WTC11 (cell line): ENCODE data around the gene RANBP3. TPM values are rescaled to one million over a fixed set of nuclear protein-coding genes. Genes with fewer than 3 reads are reported as not detected.

Experiments
- ATAC-seq: fragments of 200-7000 bp; cut with Tn5 transposase; 2 replicates; pipeline ENCODE4 v1.10.0; 2021; ENCODE audit warnings: mild to moderate bottlenecking, moderate library complexity
- CTCF ChIA-PET: fragments of 300-600 bp; sonication (Branson Sonifier 250); formaldehyde crosslinking; loops from one replicate; lab custom pipeline; 2021; ENCODE audit warnings: antibody characterized with exemption; lab: Charles Lee
- POLR2A ChIA-PET: fragments of 350-600 bp; sonication (Branson Sonifier 250); formaldehyde crosslinking; loops from one replicate; lab custom pipeline; 2021; ENCODE audit warnings: antibody characterized with exemption; lab: Charles Lee
- DNase-seq: peaks from one replicate; pipeline ENCODE4 v3.0.0; 2021; ENCODE audit warnings: low spot score
- H3K27ac Mint-ChIP-seq: 2 replicates; pipeline ENCODE4 v1.8.0; 2021; ENCODE audit warnings: mixed read lengths
- H3K27me3 Mint-ChIP-seq: 2 replicates; pipeline ENCODE4 v1.8.0; 2021; ENCODE audit warnings: low read depth, mild to moderate bottlenecking, moderate library complexity, mixed read lengths
- H3K36me3 Mint-ChIP-seq: 2 replicates; pipeline ENCODE4 v1.8.0; 2021; ENCODE audit warnings: mixed read lengths
- H3K4me1 Mint-ChIP-seq: 2 replicates; pipeline ENCODE4 v1.8.0; 2022; ENCODE audit warnings: mixed read lengths
- H3K4me3 Mint-ChIP-seq: 2 replicates; pipeline ENCODE4 v1.8.0; 2021; ENCODE audit warnings: mild to moderate bottlenecking, moderate library complexity, mixed read lengths
- H3K9me3 Mint-ChIP-seq: 2 replicates; pipeline ENCODE4 v1.8.0; 2021; ENCODE audit warnings: mixed read lengths
- ATF1 ChIP-seq: sonication (generic); formaldehyde crosslinking; IDR thresholded peaks from 2 replicates; pipeline ENCODE4 v1.8.1; 2023; ENCODE audit warnings: mild to moderate bottlenecking, moderate library complexity, missing genetic modification reagents
- CREB1 ChIP-seq: sonication (generic); formaldehyde crosslinking; IDR thresholded peaks from 2 replicates; pipeline ENCODE4 v1.8.0; 2023; ENCODE audit warnings: mild to moderate bottlenecking, missing genetic modification reagents
- ELF4 ChIP-seq: sonication (generic); formaldehyde crosslinking; IDR thresholded peaks from 2 replicates; pipeline ENCODE4 v1.8.1; 2022; ENCODE audit warnings: low read depth, mild to moderate bottlenecking, moderate library complexity, missing genetic modification reagents
- FOXK1 ChIP-seq: sonication (generic); formaldehyde crosslinking; IDR thresholded peaks from 2 replicates; pipeline ENCODE4 v1.8.0; 2022; ENCODE audit warnings: mild to moderate bottlenecking, moderate library complexity, missing genetic modification reagents
- FOXP1 ChIP-seq: sonication (generic); formaldehyde crosslinking; IDR thresholded peaks from 2 replicates; pipeline ENCODE4 v1.8.0; 2022; ENCODE audit warnings: missing genetic modification reagents, mild to moderate bottlenecking, moderate library complexity, borderline replicate concordance
- MXD4 ChIP-seq: fragments of 250-450 bp; sonication (Bioruptor Pico); IDR thresholded peaks from 2 replicates; pipeline ENCODE4 v1.8.0; 2021; ENCODE audit warnings: mild to moderate bottlenecking, moderate library complexity, borderline replicate concordance
- OVOL2 ChIP-seq: fragments of 250-450 bp; sonication (Bioruptor Pico); IDR thresholded peaks from 2 replicates; pipeline ENCODE4 v1.9.0; 2021; ENCODE audit warnings: mild to moderate bottlenecking, borderline replicate concordance
- PRRX2 ChIP-seq: fragments of 250-450 bp; sonication (Bioruptor Pico); IDR thresholded peaks from 2 replicates; pipeline ENCODE4 v1.8.0; 2021; ENCODE audit warnings: mild to moderate bottlenecking
- RELA ChIP-seq: sonication (generic); formaldehyde crosslinking; IDR thresholded peaks from 2 replicates; pipeline ENCODE4 v1.8.1; 2022; ENCODE audit warnings: missing genetic modification reagents, mild to moderate bottlenecking, borderline replicate concordance
- TEAD4 ChIP-seq: sonication (generic); formaldehyde crosslinking; IDR thresholded peaks from 2 replicates; pipeline ENCODE4 v1.8.0; 2022; ENCODE audit warnings: mild to moderate bottlenecking, missing genetic modification reagents
- ZNF219 ChIP-seq: sonication (generic); formaldehyde crosslinking; IDR thresholded peaks from 2 replicates; pipeline ENCODE4 v1.8.0; 2023; ENCODE audit warnings: missing genetic modification reagents, mild to moderate bottlenecking, borderline replicate concordance
- ZNF232 ChIP-seq: sonication (generic); formaldehyde crosslinking; IDR thresholded peaks from 2 replicates; pipeline ENCODE4 v1.8.0; 2022; ENCODE audit warnings: mild to moderate bottlenecking, missing genetic modification reagents
- ZNF396 ChIP-seq: fragments of 250-450 bp; sonication (Bioruptor Pico); IDR thresholded peaks from 2 replicates; pipeline ENCODE4 v1.8.0; 2021; ENCODE audit warnings: mild to moderate bottlenecking, moderate library complexity, borderline replicate concordance
- total RNA-seq: library from RNA; stranded (reverse); gene quantifications from 3 replicates; pipeline ENCODE4 v1.2.3, GENCODE V29; 2021
- TF ChIP-seq, protein P1 (sequence below): sonication (generic); formaldehyde crosslinking; conservative IDR thresholded peaks from 2 replicates; pipeline ENCODE4 v1.8.1; 2023; ENCODE audit warnings: mild to moderate bottlenecking, low read depth, missing genetic modification reagents, moderate library complexity
- TF ChIP-seq, protein P2 (sequence below): sonication (generic); formaldehyde crosslinking; conservative IDR thresholded peaks from 2 replicates; pipeline ENCODE4 v1.8.1; 2022; ENCODE audit warnings: mild to moderate bottlenecking, missing genetic modification reagents
- TF ChIP-seq, protein P3 (sequence below): sonication (generic); formaldehyde crosslinking; IDR thresholded peaks from 2 replicates; pipeline ENCODE4 v1.8.1; 2023; ENCODE audit warnings: mild to moderate bottlenecking, missing genetic modification reagents
- TF ChIP-seq, protein P4 (sequence below): sonication (generic); formaldehyde crosslinking; IDR thresholded peaks from 2 replicates; pipeline ENCODE4 v1.8.0; 2022; ENCODE audit warnings: mild to moderate bottlenecking, missing genetic modification reagents
- TF ChIP-seq, protein P5 (sequence below): sonication (generic); formaldehyde crosslinking; IDR thresholded peaks from 2 replicates; pipeline ENCODE4 v1.8.1; 2022; ENCODE audit warnings: low read depth, missing genetic modification reagents, borderline replicate concordance

The RANBP3 gene
- total RNA-seq, 1 experiment from 2014 or later, result 76.3 TPM

DNA sequence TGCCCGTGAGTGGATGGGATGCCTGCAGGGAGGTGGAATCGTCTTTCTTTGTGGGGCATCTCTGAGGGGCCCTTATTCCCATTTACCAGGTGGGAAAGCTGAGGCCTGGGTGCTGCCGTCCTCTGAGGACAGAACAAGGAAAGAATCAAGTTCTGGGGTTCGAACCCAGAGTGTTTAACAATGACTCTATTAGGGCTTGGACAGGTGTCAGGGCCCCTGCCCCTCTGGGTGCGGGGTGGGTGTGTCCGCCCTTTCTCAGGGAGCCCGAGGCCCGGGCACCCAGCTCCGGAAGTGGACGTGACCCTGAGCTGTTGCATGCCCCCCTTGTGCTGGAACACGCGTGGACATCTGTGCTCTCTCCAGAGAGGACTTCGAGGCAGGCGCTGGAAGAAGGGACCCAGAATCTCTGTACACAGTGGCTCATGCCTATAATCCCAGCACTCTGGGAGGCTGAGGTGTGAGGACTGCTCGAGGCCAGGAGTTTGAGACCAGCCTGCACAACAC, 85.1 kb downstream of the RANBP3 start:
- 0 out of 2 replicates have a peak, but pooled peaks cover 3% of the 10 kb centered on the region for H3K4me1 Mint-ChIP-seq
- H3K4me3 Mint-ChIP-seq, result no peak overlapping the region
- no peak for TF ChIP-seq PRRX2 (CRISPR knock-in tag)
- TF ChIP-seq, protein P1, sequence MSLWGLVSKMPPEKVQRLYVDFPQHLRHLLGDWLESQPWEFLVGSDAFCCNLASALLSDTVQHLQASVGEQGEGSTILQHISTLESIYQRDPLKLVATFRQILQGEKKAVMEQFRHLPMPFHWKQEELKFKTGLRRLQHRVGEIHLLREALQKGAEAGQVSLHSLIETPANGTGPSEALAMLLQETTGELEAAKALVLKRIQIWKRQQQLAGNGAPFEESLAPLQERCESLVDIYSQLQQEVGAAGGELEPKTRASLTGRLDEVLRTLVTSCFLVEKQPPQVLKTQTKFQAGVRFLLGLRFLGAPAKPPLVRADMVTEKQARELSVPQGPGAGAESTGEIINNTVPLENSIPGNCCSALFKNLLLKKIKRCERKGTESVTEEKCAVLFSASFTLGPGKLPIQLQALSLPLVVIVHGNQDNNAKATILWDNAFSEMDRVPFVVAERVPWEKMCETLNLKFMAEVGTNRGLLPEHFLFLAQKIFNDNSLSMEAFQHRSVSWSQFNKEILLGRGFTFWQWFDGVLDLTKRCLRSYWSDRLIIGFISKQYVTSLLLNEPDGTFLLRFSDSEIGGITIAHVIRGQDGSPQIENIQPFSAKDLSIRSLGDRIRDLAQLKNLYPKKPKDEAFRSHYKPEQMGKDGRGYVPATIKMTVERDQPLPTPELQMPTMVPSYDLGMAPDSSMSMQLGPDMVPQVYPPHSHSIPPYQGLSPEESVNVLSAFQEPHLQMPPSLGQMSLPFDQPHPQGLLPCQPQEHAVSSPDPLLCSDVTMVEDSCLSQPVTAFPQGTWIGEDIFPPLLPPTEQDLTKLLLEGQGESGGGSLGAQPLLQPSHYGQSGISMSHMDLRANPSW, result no peak
- TF ChIP-seq FOXP1 (CRISPR knock-in tag), result no peak
- TF ChIP-seq, protein P2, sequence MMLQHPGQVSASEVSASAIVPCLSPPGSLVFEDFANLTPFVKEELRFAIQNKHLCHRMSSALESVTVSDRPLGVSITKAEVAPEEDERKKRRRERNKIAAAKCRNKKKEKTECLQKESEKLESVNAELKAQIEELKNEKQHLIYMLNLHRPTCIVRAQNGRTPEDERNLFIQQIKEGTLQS (CRISPR knock-in tag), result no peak
- TF ChIP-seq, protein P3, sequence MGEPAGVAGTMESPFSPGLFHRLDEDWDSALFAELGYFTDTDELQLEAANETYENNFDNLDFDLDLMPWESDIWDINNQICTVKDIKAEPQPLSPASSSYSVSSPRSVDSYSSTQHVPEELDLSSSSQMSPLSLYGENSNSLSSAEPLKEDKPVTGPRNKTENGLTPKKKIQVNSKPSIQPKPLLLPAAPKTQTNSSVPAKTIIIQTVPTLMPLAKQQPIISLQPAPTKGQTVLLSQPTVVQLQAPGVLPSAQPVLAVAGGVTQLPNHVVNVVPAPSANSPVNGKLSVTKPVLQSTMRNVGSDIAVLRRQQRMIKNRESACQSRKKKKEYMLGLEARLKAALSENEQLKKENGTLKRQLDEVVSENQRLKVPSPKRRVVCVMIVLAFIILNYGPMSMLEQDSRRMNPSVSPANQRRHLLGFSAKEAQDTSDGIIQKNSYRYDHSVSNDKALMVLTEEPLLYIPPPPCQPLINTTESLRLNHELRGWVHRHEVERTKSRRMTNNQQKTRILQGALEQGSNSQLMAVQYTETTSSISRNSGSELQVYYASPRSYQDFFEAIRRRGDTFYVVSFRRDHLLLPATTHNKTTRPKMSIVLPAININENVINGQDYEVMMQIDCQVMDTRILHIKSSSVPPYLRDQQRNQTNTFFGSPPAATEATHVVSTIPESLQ, result no peak
- no peak for TF ChIP-seq ZNF219 (CRISPR knock-in tag)
- no peak for TF ChIP-seq ZNF232 (CRISPR knock-in tag)
- no peak for TF ChIP-seq CREB1
- TF ChIP-seq FOXK1 (CRISPR knock-in tag), result no peak
- no peak for TF ChIP-seq ATF1 (CRISPR knock-in tag)
- no peak for TF ChIP-seq MXD4
- TF ChIP-seq RELA (CRISPR knock-in tag), result no peak
- no peak for TF ChIP-seq ZNF396 (CRISPR knock-in tag)
- no peak for TF ChIP-seq TEAD4 (CRISPR knock-in tag)
- TF ChIP-seq, protein P4, sequence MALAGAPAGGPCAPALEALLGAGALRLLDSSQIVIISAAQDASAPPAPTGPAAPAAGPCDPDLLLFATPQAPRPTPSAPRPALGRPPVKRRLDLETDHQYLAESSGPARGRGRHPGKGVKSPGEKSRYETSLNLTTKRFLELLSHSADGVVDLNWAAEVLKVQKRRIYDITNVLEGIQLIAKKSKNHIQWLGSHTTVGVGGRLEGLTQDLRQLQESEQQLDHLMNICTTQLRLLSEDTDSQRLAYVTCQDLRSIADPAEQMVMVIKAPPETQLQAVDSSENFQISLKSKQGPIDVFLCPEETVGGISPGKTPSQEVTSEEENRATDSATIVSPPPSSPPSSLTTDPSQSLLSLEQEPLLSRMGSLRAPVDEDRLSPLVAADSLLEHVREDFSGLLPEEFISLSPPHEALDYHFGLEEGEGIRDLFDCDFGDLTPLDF (CRISPR knock-in tag), result no peak
- TF ChIP-seq, protein P5, sequence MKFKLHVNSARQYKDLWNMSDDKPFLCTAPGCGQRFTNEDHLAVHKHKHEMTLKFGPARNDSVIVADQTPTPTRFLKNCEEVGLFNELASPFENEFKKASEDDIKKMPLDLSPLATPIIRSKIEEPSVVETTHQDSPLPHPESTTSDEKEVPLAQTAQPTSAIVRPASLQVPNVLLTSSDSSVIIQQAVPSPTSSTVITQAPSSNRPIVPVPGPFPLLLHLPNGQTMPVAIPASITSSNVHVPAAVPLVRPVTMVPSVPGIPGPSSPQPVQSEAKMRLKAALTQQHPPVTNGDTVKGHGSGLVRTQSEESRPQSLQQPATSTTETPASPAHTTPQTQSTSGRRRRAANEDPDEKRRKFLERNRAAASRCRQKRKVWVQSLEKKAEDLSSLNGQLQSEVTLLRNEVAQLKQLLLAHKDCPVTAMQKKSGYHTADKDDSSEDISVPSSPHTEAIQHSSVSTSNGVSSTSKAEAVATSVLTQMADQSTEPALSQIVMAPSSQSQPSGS (CRISPR knock-in tag), result no peak
- no peak for TF ChIP-seq OVOL2 (CRISPR knock-in tag)
- no peak for TF ChIP-seq ELF4 (CRISPR knock-in tag)
- ChIA-PET POLR2A (interaction anchor here (0.6 kb wide), 1 partner anchor 89 kb away, joined by 3 read pairs; no protein-coding TSS in a partner anchor), CTCF (interaction anchor here (0.6 to 4.5 kb wide), 4 partner anchors 65 to 96 kb away, joined by 3 to 66 read pairs (median 4); partner anchors contain the start of gene NRTN)
- H3K27me3 Mint-ChIP-seq, result peaks cover 22% of the 10 kb centered on the region
- DNase-seq, result no peak
- no peak overlapping the region for H3K27ac Mint-ChIP-seq
- no peaks in the 10 kb centered on the region for H3K9me3 Mint-ChIP-seq
- no peaks in the 10 kb centered on the region; the same call in 1 of the 2 replicates for H3K36me3 Mint-ChIP-seq
- no peak for ATAC-seq
